ENCODE results near the gene ERBB2.
A peak's percentile ranks its signal among the peaks of the same experiment; 100 is the strongest.

The ERBB2 gene

DNA sequence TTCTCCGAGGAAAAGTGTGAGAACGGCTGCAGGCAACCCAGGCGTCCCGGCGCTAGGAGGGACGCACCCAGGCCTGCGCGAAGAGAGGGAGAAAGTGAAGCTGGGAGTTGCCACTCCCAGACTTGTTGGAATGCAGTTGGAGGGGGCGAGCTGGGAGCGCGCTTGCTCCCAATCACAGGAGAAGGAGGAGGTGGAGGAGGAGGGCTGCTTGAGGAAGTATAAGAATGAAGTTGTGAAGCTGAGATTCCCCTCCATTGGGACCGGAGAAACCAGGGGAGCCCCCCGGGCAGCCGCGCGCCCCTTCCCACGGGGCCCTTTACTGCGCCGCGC, at the start of gene ERBB2:
Gene ERBB2, plus strand, starts transcription at position 247 of the 330 bp plus-strand sequence. CDS start 175 bp downstream, outside the sequence.
- no peak for DNase-seq

DNA sequence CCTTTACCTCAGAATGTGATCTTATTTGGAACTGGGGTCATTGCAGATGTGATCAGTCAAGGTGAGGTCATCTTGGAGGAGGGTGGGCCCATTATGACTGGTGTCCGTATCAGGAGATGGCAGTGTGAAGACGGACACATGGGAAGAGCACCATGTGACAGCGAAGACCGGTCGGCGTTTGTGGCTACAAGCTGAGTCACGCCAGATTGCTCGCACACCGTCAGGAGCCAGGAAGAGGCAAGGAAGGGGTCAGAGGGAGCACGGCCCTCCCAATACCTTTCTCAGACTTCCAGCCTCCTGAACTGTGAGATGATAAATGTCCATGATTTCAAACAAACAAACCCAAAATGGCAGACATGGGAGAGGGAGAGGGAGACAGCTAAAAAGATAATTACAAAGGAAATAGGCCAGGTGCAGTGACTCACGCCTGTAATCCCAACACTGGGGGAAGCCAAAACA, 49.7 kb upstream of the ERBB2 start:
- DNase-seq, result no peak

DNA sequence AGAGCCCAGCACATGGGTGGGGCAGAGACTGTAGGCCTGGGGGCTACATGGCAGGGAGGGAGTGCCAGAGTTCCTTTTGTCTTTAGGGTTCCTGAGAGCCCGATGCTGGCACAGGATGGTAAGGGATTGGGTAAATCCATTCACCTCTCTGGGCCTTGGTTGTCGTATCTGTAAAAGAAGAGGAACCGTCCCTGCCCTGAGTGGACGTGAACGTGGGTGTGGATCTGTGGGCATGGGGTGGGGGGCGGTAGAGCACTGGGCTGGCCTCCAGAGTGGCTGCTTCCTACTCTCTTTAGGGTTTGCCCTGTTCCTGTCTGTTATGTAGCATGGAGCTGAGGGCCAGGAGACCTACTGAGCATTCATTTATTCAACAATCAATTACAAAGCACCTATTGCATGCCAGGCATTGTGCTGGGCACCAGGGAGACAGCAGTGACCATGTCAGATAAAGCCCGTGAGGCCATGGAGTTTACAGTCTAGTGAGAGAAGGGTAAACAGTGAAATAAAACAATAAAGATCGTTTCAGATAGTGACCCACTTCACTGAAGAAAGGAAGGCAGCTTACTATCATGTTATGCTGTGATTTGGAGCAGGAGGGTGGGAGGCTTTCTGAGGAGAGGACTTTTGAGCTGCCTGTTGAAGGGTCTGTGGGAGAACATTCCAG, 47.8 kb upstream of the ERBB2 start:
- no peak for DNase-seq

DNA sequence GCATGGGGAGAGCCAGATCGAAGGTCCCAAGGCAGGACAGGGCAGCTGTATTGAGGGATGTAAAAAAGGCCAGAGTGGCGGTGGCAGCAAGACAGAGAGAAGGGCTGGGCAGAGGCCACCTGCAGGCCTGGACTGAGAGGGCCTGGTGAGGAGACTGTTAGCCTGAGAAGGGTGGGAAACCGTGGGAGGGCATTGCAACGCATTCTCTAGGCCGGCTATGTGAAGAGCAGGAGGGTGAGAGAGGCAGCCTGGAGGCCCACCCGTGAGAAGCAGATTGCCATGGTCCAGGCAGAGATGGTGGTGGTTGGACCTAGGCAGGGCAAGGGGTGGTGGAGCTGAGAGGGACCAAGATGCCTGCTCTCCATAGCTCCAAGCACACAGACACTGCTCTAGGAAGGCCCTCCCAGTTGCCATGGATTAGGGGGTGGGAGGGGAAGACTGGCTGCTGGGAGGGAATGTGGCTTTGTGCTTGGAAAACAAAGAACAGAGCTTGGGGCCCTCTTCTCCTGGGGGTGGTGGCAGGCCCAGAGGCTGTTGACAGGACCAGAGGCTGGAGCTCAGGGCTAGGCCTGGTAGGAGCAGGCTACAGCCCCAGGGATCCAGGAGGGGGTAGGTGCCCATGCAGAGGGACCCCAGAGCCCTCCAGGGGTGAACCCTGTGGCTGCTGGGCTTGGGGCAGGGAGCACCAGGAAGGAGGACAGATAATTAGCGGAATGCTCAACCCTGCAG, 47.1 kb upstream of the ERBB2 start:
- DNase-seq, result no peak

DNA sequence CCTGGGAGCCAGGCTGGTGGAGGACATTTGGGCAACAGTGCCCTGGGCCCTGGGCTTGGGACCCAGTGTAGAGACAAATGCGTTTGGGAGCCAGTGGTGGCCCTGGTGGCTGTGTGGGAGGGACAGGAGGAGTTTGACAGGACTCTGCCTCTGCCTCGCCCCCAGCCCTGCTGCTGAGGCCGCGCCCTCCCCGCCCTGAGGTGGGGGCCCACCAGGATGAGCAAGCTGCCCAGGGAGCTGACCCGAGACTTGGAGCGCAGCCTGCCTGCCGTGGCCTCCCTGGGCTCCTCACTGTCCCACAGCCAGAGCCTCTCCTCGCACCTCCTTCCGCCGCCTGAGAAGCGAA, 46.6 kb upstream of the ERBB2 start:
- DNase-seq, result no peak

DNA sequence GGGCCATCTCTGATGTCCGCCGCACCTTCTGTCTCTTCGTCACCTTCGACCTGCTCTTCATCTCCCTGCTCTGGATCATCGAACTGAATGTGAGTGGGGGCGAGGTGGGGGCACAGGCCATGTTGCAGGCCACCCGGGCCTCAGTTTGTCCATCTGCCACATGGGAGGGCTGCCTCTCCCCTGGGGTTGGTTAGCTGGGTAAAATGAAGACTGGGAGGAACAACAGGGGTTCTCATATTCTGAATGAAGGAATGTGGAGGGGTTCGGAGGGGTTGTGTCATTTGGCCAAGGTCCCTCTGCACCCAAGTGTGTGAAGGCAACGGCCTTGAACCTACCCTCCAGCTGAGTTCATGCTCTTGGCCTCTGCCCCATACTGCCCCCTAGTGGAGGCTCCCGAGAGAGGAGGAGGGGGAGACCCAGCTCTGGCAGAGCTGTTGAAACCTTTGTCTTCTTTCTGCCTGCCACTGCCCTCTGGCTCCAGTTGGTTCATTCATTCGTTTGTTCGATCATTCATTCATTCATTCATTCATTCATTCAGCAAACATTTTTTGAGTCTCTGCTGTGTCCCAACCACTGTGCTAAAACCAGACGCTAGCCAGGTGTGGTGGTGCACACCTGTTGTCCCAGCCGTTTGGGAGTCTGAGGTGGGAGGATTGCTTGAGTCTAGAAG, 46.1 kb upstream of the ERBB2 start:
- peak; percentile 19 for DNase-seq

DNA sequence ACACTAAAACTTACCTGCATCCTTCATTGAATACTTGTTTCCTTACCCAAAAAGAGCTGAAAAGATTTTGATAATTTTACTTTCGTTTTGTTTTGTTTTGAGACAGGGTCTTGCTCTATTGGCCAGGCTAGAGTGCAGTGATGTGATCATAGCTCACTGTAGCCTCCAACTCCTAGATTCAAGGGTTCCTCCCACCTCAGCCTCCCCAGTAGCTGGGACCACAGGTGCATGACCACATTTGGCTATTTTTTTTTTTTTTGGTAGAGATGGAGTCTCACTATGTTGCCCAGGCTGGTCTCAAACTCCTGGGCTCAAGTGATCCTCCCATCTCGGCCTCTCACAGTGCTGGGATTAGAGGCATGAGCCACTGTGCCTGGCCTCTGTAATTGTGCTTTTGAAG, 44.8 kb upstream of the ERBB2 start:
- DNase-seq, result no peak

DNA sequence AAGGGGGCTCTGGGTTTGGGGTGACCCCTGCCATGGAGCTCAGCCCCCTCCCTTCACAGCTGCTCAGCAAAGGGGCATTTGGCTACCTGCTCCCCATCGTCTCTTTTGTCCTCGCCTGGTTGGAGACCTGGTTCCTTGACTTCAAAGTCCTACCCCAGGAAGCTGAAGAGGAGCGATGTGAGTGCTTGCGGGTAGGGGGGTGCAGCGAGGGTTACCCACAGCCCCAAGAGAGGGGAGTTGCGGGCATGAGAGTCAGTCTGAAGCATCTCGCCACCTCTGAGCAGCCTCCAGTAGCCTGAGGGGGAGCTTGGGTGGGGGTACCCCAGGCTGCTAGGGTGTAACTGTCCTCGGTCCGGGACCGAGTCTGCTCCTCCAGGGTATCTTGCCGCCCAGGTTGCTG, 41.5 kb upstream of the ERBB2 start:
- no peak for DNase-seq

DNA sequence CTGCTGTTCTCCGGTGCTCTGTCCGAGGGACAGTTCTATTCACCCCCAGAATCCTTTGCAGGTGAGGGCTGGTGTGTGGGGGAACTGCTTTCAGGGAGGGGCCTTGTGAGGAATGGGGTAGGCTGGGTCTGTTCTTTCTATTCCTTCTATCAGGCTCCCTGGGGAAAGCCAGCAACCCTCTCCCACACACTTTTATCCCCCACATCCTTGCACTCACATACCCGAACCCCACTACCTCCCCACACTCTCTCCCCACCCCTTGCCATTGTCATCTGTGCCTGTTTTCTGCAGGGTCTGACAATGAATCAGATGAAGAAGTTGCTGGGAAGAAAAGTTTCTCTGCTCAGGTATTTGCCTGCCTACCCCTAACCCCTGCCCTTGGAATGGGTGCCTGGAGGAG, 41.1 kb upstream of the ERBB2 start:
- no peak for DNase-seq

DNA sequence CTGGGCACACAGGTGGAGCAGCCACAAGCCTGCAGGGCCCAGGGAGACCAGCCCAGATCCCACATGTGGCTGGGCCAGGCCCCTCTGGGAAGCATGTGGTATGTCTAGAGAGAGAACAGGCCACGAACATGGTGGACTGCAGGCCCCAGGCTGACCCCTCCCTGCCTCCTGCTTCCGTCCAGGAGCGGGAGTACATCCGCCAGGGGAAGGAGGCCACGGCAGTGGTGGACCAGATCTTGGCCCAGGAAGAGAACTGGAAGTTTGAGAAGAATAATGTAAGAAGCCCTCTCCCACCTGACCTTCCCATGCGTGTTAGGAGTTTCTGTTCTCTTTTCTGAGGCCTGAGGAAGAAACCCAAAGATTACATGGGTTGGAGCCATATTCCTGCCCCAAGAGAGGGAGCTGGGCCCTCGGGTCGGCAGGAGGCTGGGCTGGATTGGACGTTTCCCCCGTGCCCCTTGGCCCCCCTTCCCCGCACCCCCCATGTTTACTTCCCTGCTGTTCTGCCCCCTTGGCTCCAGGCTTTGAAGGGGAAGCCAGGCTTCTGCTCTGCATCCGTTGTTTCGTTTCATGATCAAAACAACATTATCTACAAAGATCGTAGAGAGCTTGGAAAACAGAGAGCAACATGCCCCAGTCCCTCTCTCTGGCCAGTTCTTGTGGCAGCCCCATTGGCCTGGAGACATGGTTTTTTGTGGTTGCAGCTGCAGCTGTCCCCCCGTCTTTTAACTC, 40.4 kb upstream of the ERBB2 start:
- no peak for DNase-seq

DNA sequence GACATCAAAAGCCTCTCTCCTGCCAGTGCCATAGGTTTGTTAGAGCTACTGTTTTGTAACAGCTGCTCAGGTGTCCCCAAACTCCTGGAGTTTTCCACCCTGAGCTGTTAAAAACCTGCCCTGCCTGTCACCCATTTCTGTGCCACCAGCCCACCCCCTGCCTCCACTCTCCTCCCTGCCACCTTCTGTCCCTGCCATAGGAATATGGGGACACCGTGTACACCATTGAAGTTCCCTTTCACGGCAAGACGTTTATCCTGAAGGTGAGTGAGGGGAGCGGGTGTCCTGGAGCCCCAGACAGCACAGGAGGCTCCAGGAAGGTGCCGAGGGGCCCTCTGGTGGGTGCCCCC, 39.9 kb upstream of the ERBB2 start:
- DNase-seq, result no peak

DNA sequence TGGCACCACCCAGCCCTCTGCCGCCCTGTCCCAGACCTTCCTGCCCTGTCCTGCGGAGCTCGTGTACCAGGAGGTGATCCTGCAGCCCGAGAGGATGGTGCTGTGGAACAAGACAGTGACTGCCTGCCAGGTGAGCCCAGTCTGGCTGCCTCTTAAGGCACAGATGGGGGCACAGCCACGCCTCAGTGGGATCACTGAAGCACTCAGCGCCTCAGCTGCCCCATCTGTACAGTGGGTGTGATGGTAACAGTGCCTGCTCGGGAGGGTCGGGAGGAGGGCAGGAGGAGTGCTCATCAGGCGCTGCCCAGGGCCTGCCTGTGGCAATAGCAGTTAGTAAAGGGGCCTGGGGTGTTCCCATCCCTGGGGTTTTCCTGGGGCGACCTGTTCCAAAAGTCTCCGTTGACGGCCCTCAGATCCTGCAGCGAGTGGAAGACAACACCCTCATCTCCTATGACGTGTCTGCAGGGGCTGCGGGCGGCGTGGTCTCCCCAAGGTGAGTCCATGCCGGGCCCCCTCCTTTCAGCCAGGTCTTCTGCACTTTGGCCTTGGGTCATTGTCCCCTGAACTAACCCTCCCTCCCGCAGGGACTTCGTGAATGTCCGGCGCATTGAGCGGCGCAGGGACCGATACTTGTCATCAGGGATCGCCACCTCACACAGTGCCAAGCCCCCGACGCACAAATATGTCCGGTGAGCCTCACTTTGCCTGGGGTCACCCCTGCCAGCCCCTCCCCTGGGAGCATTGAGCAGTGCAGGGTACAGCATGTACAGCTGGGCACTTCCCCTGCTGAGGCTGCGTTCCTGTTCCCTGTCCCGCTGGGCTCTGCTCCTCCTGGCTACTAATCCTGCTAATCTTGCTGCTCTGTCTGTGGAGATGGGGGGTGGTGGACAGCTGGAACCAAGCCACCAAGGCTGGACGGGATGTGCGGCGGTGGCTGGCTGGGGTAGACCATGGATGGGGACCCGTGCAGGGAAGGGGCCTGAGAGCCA, 39.2 kb upstream of the ERBB2 start:
- no peak for DNase-seq

DNA sequence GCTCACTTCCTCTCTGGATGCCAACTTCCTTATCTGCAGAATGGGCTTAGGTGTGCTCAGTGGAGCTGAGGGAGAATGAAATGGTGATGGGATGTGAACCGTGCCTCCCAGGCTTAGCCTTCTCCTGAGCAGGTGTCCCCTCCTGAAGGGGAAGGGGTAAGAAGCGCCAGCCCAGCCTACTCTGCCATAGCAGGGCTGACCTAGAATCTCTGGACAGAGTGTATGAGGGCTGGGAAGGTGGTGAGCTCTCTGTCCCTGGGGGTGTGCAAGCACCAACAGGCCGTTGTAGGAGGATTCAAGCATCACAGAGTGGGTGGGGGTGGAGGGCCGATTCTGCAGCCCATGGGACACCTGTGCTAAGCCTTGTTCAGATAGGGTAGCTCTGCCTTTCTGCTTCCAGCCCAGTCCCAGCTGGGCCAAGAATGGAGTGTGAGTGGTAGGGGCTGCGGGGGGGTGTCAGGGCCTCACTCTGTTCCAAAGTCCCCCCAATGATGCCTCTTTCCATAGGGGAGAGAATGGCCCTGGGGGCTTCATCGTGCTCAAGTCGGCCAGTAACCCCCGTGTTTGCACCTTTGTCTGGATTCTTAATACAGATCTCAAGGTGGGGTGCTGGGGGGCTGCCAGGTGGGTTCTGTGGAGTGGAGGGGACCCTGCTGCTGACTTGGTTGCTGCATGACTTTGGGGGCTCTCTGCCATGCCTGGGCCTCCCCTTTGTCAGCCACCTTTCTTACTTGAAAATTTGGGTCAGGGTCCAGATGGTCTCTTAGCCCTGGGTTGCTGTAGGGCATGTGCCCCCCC, 37.9 kb upstream of the ERBB2 start:
- DNase-seq, result no peak

DNA sequence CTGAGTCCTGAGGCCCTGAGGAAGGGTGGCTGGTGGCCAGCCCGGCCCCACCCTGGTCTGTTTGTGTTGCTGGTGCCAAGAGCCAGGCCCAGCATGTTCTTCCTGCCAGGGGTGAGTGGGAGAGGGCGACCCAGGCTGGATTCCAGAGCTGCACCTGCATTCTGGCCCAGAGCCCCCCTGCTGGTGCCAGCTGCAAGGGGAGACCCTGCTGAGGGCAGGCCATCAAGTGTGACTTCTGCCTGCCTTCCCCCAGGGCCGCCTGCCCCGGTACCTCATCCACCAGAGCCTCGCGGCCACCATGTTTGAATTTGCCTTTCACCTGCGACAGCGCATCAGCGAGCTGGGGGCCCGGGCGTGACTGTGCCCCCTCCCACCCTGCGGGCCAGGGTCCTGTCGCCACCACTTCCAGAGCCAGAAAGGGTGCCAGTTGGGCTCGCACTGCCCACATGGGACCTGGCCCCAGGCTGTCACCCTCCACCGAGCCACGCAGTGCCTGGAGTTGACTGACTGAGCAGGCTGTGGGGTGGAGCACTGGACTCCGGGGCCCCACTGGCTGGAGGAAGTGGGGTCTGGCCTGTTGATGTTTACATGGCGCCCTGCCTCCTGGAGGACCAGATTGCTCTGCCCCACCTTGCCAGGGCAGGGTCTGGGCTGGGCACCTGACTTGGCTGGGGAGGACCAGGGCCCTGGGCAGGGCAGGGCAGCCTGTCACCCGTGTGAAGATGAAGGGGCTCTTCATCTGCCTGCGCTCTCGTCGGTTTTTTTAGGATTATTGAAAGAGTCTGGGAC, 37.1 kb upstream of the ERBB2 start:
- DNase-seq, result peak; percentile 41

DNA sequence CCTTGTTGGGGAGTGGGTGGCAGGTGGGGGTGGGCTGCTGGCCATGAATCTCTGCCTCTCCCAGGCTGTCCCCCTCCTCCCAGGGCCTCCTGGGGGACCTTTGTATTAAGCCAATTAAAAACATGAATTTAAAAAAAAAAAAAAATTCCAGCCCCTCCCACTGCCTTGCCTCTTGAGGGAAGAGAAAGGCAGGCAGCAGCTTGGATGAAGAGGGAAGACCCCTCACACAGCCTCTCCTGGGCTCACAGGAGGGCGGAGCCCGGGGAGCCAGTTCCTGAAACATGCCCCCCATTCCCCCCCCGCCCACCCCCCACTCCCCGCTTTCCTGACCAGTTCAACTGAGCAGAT, 36.5 kb upstream of the ERBB2 start:
- no peak for DNase-seq

DNA sequence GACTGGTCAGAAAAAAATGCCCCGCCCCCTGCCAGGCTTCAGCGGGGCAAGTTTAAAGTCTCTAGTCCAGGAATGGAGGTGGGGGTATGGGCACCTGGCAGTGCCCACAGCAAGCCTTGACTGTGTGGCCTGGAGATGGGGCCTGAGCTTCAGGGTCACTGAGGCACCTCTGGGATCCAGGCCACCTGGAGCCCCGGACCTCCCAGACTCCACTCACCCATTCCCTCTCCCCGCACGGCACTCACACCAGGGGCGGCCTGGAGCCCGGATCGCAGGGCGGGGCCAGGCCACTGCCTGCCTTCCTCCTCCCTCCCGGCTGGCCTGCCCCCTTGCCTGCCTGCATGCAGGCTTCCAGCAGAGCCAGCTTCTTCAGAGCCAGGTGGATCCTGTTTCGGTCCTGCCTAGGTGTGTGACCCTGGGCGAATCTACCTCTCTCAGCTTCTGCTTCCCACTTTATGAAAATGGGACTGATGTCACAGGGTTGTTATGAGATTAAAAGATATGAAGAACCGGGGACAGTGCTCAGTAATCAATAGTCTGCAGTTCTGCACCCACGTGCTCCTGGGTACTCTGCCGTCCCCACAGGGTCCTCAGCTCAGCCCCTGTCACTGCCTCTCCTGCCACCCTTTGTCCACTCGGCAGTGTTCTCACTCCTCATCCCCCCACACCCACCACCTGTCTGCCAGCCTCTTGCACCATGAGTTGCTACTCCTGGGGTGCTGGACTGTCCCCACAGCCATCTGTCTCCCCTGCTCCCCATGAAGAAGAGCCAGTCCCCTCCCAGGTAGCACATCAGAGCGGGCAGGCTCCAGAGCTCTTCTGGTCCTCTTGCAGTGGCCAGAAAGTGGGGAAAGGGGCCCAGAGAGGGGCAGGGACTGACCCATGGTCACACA, 35.9 kb upstream of the ERBB2 start:
- DNase-seq, result no peak

DNA sequence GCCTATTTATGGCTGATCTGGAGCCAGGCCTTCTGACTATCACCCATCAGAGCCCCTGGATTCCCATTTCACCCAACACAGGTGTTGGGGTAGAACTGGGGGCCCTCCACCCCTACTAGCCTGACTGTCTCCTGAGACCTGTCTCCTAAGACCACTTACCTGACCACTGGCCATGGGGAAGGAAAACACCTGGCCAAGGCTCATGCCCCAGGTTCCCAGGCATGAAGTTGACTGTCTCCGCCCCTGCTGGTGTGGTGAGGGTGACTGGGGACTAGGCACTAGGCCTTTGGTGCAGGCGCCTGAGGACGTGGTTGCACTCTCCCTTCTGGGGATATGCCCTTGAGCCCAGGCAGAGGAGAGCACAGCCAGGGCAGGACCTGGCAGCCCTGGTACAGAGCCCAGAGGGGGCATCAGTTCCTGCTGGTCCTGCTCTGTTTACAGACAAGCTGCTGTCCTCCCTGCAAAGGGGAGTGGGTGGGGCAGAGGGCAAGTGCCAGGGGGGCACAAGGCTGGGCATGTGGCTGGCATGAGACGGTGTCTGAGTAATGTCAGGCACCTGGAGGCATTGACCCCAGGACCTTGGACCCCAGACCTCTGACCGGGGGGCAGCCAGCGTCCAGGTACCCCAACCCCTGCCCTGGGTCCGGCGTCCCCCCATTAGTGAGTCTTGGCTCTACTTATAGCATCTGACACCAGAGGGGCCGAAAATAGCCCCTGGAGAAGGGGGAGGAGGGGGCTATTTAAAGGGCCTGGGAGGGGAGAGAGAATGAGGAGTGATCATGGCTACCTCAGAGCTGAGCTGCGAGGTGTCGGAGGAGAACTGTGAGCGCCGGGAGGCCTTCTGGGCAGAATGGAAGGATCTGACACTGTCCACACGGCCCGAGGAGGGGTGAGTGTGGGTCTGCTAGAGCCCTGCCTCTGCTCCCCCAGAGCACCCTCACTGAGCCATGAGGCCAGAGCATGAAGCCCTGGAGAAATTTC, 35.0 kb upstream of the ERBB2 start, which contains the start of gene TCAP:
Gene TCAP, plus strand, starts transcription at position 769 of the 981 bp plus-strand sequence. Its CDS starts 11 bp downstream, at position 780.
- no peak for DNase-seq

DNA sequence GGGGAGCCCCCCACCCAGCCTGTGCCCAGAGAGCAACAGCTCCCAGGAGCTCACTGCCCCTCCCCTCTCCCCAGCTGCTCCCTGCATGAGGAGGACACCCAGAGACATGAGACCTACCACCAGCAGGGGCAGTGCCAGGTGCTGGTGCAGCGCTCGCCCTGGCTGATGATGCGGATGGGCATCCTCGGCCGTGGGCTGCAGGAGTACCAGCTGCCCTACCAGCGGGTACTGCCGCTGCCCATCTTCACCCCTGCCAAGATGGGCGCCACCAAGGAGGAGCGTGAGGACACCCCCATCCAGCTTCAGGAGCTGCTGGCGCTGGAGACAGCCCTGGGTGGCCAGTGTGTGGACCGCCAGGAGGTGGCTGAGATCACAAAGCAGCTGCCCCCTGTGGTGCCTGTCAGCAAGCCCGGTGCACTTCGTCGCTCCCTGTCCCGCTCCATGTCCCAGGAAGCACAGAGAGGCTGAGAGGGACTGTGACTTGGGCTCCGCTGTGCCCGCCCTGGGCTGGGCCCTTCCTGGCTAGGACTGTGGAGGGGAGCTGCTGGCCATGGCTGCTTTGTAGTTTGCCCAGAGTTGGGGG, 34.1 kb upstream of the ERBB2 start:
- DNase-seq, result peak; percentile 74

All from COR-L47 (cell line).